ENCODE measurements around the gene MCM3AP. TPM values are rescaled to one million over a fixed set of nuclear protein-coding genes. Genes with fewer than 3 reads are reported as not detected.

Gene MCM3AP
- total RNA-seq, result 124 TPM

GRCh38 chr21:46285206-46285661 lies at the start of gene MCM3AP:
TSS of gene MCM3AP (minus strand) at chr21:46285611. CDS start at chr21:46285286, 325 bp downstream.

GRCh38 chr21:46323710-46324389 lies 38.4 kb upstream of the MCM3AP start, which contains the start of the genes C21orf58 and PCNT:
TSS of gene C21orf58 (minus strand) at chr21:46323870. CDS start at chr21:46322738, 1,132 bp downstream.
TSS of gene PCNT (plus strand) at chr21:46324156. CDS start at chr21:46324229, 73 bp downstream.

GRCh38 chr21:46285761-46286647 lies 593 bp upstream of the MCM3AP start, which contains the start of gene YBEY:
TSS of gene YBEY (plus strand) at chr21:46286342. CDS start at chr21:46286914, 572 bp downstream.

GRCh38 chr21:46228345-46229051 lies 56.9 kb downstream of the MCM3AP start, which contains the start of gene LSS:
TSS of gene LSS (minus strand) at chr21:46228774. CDS start at chr21:46228745, 29 bp downstream.

Other genes with a start within 250 kb of the MCM3AP start
- gene COL6A2, start 187.5 kb downstream of the MCM3AP start, total RNA-seq, result 515 TPM
- gene FTCD, start 130.0 kb downstream of the MCM3AP start, total RNA-seq, result 23.6 TPM
- gene SPATC1L, start 101.2 kb downstream of the MCM3AP start, total RNA-seq, result 12.6 TPM
- gene LSS, start 56.8 kb downstream of the MCM3AP start, total RNA-seq, result 34.7 TPM
- 18.6 TPM for gene YBEY, start 731 bp upstream of the MCM3AP start, total RNA-seq
- 10.9 TPM for gene C21orf58, start 38.3 kb upstream of the MCM3AP start, total RNA-seq
- 80.9 TPM for gene PCNT, start 38.5 kb upstream of the MCM3AP start, total RNA-seq
- 51.3 TPM for gene DIP2A, start 173.3 kb upstream of the MCM3AP start, total RNA-seq